ENCODE data around the gene FRMD5.

DNA sequence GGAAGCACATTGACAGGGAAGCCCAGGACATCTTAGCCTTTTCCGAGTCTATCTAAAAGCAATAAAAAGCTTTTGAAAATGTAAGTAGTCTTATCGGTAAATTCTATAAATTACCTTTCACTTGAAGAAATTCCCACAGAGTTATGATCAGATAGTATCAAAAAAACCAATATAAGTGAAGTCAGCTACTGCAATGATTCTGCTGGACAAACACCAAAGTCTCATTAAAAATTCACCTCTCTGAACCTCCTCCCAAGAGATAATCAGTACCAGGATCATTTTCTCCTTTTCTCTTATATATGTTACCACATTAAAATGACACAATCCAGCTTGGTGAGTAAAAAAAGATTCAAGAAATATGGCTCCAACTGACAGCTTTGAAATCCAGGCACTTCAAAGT lies 69.2 kb downstream of the FRMD5 start:
- no peak for TF ChIP-seq POLR2AphosphoS5 (IDR thresholded peaks at IDR 0.05; ENCODE audit: insufficient read depth in 1 of 2, low read depth in 1 of 2)
- TF ChIP-seq, protein P1, sequence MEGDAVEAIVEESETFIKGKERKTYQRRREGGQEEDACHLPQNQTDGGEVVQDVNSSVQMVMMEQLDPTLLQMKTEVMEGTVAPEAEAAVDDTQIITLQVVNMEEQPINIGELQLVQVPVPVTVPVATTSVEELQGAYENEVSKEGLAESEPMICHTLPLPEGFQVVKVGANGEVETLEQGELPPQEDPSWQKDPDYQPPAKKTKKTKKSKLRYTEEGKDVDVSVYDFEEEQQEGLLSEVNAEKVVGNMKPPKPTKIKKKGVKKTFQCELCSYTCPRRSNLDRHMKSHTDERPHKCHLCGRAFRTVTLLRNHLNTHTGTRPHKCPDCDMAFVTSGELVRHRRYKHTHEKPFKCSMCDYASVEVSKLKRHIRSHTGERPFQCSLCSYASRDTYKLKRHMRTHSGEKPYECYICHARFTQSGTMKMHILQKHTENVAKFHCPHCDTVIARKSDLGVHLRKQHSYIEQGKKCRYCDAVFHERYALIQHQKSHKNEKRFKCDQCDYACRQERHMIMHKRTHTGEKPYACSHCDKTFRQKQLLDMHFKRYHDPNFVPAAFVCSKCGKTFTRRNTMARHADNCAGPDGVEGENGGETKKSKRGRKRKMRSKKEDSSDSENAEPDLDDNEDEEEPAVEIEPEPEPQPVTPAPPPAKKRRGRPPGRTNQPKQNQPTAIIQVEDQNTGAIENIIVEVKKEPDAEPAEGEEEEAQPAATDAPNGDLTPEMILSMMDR (IDR thresholded peaks at IDR 0.05) = no peak
